ENCODE measurements around the gene BRD3. TPM values are rescaled to one million over a fixed set of nuclear protein-coding genes. Genes with fewer than 3 reads are reported as not detected.

Gene BRD3
- total and polyA plus RNA-seq, 9 donors: 16.8 to 77.9 (median 62.6) TPM

DNA sequence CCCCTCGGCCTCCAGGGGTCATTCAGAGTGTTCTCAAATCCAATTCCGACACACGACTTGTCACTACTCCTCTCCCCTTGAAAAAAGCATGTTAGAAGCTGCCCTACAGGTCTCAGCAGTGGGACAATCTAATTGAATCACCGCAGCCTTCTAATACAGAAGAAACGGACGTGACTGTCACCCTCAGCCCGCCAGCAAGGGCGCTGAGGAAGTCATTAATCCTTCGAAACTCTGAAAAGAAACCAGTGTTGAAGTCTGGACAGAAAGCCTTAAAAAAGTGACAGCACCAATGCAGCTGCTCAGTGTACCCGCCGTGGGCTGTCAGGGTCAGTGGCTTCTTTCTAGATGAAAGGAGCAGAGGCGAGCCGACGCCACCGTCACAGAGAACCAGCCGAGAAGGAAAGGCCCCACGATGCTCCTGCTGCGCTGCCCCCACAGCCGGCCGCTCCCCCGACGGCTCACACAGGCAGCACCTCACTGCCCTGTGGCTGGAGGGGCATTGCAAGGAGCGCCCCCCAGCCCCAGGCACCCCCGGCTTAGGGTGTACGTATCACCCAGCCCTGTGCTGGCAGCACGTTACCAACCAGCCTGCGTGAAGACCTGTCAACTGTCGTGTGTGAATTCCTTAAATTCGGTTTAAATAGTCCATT, 36.9 kb downstream of the BRD3 start:
- DNase-seq: no peak
- WGBS (ENCODE audit: insufficient coverage): 78% methylated on average over 19 of the region's 29 CpGs
- Histone ChIP-seq H3K36me3 (ENCODE audit: control insufficient read depth, insufficient read depth, low read length) (peaks cover 84% of the 10 kb centered on the region), H3K4me3 (ENCODE audit: low read length) (no peak overlapping the region), H3K9me3 (replicated peaks; ENCODE audit: control insufficient read depth, low read depth, low read length) (no peaks in the 10 kb centered on the region), H3K27ac (ENCODE audit: low read length) (no peak overlapping the region), H3K27me3 (ENCODE audit: control insufficient read depth, insufficient read depth, low read length) (no peaks in the 10 kb centered on the region), H3K4me1 (ENCODE audit: control insufficient read depth, insufficient read depth, low read length) (peaks cover 6% of the 10 kb centered on the region)

DNA sequence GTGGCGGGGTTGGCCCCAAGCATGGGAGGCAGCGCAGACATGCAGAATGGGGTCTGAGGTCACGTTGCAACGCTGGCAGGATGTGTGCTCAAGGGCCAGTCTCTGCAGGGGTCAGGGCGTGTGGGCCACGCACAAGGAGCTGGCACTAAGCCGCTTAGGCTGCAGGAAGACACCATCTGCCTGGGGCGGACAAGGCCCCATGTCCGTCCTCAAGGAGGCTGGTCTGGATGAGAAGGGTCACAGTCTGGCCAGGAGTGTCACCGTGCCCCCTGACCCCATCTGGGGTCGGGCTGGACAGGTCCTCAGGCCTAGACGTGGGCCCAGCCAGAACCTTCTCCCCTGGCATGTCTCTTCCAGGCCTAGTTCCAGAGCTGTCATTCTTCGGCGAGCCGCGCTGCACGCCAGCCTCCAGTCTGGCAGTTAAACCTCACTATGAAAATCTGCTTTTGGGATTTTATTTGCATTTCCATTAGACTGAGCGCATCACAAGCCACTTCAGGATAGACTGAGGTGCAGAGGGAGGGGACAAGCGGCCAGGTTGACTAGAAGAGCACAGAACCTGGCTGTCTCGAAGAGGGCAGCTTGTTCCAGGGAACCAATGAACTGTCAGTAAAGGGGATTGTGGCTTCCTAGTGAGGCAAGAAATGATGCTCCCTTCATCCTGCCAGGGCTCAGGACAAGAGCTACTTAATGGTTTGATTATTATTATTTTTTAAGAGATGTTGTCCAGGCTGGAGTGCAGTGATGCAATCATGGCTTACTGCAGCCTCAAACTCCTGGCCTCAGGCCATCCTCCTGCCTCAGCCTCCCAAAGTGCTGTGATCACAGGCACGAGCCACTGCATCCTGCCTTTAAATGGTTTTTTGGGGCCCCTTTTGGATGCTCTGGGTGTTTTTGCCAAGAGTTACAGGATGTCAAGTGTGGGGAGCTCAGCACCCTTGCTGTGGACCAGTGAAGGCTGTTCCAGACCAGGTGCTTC, 38.3 kb downstream of the BRD3 start:
- Histone ChIP-seq H3K27me3 (ENCODE audit: control insufficient read depth, insufficient read depth, low read length) (no peaks in the 10 kb centered on the region), H3K4me1 (ENCODE audit: control insufficient read depth, insufficient read depth, low read length) (peaks cover 10% of the 10 kb centered on the region), H3K4me3 (ENCODE audit: low read length) (no peak overlapping the region), H3K9me3 (replicated peaks; ENCODE audit: control insufficient read depth, low read depth, low read length) (no peaks in the 10 kb centered on the region), H3K36me3 (ENCODE audit: control insufficient read depth, insufficient read depth, low read length) (peaks cover 70% of the 10 kb centered on the region), H3K27ac (ENCODE audit: low read length) (no peak overlapping the region)
- DNase-seq: no peak
- WGBS (ENCODE audit: insufficient coverage): 86% methylated on average over 18 of the region's 21 CpGs

DNA sequence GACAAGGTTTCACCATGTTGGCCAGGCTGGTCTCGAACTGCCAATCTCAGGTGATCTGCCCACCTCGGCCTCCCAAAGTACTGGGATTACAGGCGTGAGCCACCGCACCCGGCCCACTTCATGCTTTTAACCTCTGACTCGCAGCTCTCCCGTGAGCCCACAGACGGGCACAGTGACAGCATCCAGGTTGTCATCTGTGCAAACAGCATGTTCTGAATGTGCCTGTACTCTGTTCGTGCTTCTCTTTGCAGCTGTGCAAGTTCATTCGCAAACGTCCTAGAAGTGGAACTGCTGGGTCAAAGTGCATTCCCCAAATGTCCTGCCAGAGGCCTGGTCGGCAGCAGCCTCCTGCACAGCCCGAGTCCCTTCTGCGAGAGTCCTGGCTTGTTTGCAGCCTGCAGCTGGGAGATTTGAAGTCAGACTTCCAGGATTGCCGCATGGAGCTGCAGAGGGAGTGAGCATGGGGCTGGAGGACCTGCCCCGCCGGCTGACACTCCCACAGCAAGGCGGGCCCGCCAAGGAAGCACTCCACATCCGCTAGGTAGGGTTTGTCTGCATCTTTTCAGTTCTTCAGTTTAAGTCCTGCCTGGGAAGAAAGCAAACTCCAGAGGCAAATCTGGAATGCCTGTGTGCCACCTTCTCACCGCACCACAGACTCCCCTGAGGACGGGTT, 39.1 kb downstream of the BRD3 start:
- no peak for DNase-seq
- H3K27ac ChIP-seq (ENCODE audit: low read length): no peak overlapping the region
- H3K27me3 ChIP-seq (ENCODE audit: control insufficient read depth, insufficient read depth, low read length): no peaks in the 10 kb centered on the region
- H3K9me3 ChIP-seq (replicated peaks; ENCODE audit: control insufficient read depth, low read depth, low read length): no peaks in the 10 kb centered on the region
- WGBS (ENCODE audit: insufficient coverage): 75% methylated on average over 16 of the region's 22 CpGs
- peaks cover 62% of the 10 kb centered on the region for H3K36me3 ChIP-seq (ENCODE audit: control insufficient read depth, insufficient read depth, low read length)
- no peak overlapping the region for H3K4me3 ChIP-seq (ENCODE audit: low read length)
- H3K4me1 ChIP-seq (ENCODE audit: control insufficient read depth, insufficient read depth, low read length): peaks cover 10% of the 10 kb centered on the region

DNA sequence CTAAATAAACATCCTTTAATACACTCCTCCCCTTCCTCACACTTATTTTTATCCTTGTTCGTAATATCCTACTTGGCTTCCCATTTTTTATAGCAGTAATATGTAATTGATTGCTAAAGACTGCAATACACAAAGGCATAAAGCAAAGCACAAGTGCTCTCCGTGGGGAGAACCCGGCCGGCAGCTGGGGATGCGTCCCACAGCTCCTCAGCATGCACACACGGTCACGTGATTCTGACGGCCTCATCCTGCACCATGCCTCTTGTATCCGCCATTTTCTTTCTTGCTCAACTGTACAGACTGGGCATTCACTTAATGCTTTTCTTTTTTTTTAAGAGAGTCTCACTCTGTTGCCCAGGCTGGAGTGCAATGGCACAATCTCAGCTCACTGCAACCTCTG, 39.8 kb downstream of the BRD3 start:
- no peaks in the 10 kb centered on the region for H3K9me3 ChIP-seq (replicated peaks; ENCODE audit: control insufficient read depth, low read depth, low read length)
- peaks cover 10% of the 10 kb centered on the region for H3K4me1 ChIP-seq (ENCODE audit: control insufficient read depth, insufficient read depth, low read length)
- peaks cover 56% of the 10 kb centered on the region for H3K36me3 ChIP-seq (ENCODE audit: control insufficient read depth, insufficient read depth, low read length)
- no peak for DNase-seq
- 88% methylated on average over 7 of the region's 9 CpGs for WGBS (ENCODE audit: insufficient coverage)
- no peaks in the 10 kb centered on the region for H3K27me3 ChIP-seq (ENCODE audit: control insufficient read depth, insufficient read depth, low read length)
- no peak overlapping the region for H3K27ac ChIP-seq (ENCODE audit: low read length)
- no peak overlapping the region for H3K4me3 ChIP-seq (ENCODE audit: low read length)

DNA sequence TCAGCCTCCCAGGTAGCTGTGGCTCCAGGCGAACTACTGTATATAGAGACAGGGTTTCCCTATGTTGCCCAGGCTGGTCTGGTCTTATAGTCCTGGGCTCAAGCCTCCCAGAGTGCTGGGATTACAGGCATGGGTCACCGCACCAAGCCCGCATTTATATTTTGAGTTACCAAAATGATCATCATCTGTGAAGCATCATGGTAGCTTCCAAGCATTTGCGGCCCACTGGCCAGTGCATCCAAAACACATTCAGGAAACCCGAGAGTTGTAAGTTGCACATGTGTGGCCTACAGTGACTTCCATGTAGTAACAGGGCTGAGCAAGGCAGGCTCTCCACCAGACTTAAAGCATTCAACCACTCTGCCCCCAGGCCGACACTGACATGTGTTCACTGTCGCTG, 40.3 kb downstream of the BRD3 start:
- Histone ChIP-seq H3K4me3 (ENCODE audit: low read length) (no peak overlapping the region), H3K27me3 (ENCODE audit: control insufficient read depth, insufficient read depth, low read length) (no peaks in the 10 kb centered on the region), H3K36me3 (ENCODE audit: control insufficient read depth, insufficient read depth, low read length) (peaks cover 52% of the 10 kb centered on the region), H3K27ac (ENCODE audit: low read length) (no peak overlapping the region), H3K9me3 (replicated peaks; ENCODE audit: control insufficient read depth, low read depth, low read length) (no peaks in the 10 kb centered on the region), H3K4me1 (ENCODE audit: control insufficient read depth, insufficient read depth, low read length) (peaks cover 10% of the 10 kb centered on the region)
- DNase-seq: no peak
- 91% methylated on average over 6 of the region's 7 CpGs for WGBS (ENCODE audit: insufficient coverage)

DNA sequence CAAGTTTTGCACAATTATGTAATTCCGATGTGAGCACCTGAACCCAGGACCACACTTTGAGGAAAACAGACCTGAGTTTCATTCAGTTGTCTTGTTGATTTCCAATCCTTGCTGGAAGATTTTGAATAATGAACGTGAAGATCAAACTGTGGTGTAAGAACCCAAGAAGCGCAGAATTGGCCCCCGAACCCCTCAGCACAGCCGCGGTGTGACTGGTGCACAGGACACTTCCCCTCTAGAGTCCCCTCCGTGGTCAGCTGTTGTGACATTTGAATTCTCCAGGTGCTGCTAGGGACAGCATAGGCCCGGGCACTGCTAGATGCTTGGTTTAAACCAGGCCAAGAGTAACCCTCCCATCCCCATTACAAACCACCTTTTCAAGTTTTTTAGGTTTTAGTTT, 40.8 kb downstream of the BRD3 start:
- Histone ChIP-seq H3K4me1 (ENCODE audit: control insufficient read depth, insufficient read depth, low read length) (peaks cover 10% of the 10 kb centered on the region), H3K36me3 (ENCODE audit: control insufficient read depth, insufficient read depth, low read length) (peaks cover 48% of the 10 kb centered on the region), H3K27me3 (ENCODE audit: control insufficient read depth, insufficient read depth, low read length) (no peaks in the 10 kb centered on the region), H3K4me3 (ENCODE audit: low read length) (no peak overlapping the region), H3K27ac (ENCODE audit: low read length) (no peak overlapping the region), H3K9me3 (replicated peaks; ENCODE audit: control insufficient read depth, low read depth, low read length) (no peaks in the 10 kb centered on the region)
- no peak for DNase-seq
- 96% methylated on average over 3 of the region's 8 CpGs for WGBS (ENCODE audit: insufficient coverage)

DNA sequence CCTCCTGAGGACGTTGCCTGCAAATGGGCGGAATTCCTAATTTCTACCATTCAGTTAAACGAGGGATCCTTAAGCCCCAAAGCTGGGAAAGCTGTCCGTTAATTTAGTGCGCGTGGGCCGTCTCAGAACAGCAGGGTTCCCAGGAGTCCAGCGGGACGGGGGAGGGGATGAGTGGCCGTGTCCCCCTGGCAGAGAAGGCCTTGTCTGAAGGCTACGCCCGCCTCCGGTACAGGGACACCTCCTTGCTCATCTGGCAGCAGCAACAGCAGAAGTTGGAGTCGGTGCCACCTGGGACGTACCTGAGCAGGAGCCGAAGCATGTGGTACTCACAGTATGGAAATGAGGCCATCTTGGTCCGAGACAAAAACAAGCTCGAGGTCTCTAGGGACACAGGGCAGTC, 41.2 kb downstream of the BRD3 start:
- peaks cover 10% of the 10 kb centered on the region for H3K4me1 ChIP-seq (ENCODE audit: control insufficient read depth, insufficient read depth, low read length)
- peaks cover 44% of the 10 kb centered on the region for H3K36me3 ChIP-seq (ENCODE audit: control insufficient read depth, insufficient read depth, low read length)
- no peak overlapping the region for H3K27ac ChIP-seq (ENCODE audit: low read length)
- H3K4me3 ChIP-seq (ENCODE audit: low read length): no peak overlapping the region
- 72% methylated on average over 17 of the region's 18 CpGs for WGBS (ENCODE audit: insufficient coverage)
- H3K9me3 ChIP-seq (replicated peaks; ENCODE audit: control insufficient read depth, low read depth, low read length): no peaks in the 10 kb centered on the region
- no peaks in the 10 kb centered on the region for H3K27me3 ChIP-seq (ENCODE audit: control insufficient read depth, insufficient read depth, low read length)
- no peak for DNase-seq

DNA sequence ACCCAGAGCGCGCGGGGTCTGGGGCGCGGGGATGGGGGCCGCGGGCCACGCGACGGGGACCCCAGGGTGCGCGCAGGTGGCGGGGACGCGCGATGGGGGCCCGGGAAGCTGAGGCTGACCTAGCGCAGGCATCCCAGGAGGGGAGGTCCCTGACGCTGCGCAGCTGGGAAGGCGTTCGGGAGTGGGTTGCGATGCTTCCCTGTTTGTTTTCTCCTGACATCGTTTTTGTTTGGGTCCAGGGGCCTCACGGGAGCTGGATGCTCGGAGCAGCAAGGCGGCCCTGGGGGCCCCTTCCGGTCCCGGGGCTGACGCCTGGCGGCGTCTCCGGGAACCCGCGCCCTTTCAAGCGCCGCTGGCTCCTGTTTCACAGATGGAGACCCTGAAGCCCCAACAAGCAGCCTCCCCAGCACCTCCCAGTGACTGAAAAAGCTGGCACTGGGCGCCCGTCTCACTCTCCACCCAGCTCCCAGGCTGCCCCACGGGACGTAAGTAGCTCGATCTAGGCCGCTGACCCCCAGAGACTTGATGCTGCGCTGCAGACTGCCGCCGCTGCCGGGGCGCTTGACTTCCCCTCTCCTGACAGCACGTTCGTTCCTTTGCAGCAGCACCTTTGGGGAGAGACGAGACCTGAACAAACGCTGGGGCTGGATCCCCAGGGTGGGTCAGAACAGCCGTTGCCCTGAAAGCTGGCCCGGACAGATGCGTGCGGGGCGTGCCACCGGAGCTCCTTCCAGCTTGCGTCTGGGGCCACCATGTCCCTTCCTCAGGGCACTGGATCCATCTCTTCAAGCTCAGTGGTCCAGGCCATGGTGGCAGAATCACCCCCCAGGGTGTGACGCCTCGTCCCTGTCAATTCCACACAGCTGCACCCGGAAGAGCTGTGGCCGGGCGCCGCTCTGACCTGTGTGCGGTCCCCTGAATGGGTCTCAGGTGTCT, 42.0 kb downstream of the BRD3 start:
- 10% methylated on average over 64 of the region's 66 CpGs for WGBS (ENCODE audit: insufficient coverage)
- Histone ChIP-seq H3K27me3 (ENCODE audit: control insufficient read depth, insufficient read depth, low read length) (no peaks in the 10 kb centered on the region), H3K4me1 (ENCODE audit: control insufficient read depth, insufficient read depth, low read length) (peaks cover 10% of the 10 kb centered on the region), H3K36me3 (ENCODE audit: control insufficient read depth, insufficient read depth, low read length) (peaks cover 39% of the 10 kb centered on the region), H3K4me3 (ENCODE audit: low read length) (peak overlapping the region; percentile 64), H3K9me3 (replicated peaks; ENCODE audit: control insufficient read depth, low read depth, low read length) (no peaks in the 10 kb centered on the region), H3K27ac (ENCODE audit: low read length) (no peak overlapping the region)
- peak; percentile 66 for DNase-seq

DNA sequence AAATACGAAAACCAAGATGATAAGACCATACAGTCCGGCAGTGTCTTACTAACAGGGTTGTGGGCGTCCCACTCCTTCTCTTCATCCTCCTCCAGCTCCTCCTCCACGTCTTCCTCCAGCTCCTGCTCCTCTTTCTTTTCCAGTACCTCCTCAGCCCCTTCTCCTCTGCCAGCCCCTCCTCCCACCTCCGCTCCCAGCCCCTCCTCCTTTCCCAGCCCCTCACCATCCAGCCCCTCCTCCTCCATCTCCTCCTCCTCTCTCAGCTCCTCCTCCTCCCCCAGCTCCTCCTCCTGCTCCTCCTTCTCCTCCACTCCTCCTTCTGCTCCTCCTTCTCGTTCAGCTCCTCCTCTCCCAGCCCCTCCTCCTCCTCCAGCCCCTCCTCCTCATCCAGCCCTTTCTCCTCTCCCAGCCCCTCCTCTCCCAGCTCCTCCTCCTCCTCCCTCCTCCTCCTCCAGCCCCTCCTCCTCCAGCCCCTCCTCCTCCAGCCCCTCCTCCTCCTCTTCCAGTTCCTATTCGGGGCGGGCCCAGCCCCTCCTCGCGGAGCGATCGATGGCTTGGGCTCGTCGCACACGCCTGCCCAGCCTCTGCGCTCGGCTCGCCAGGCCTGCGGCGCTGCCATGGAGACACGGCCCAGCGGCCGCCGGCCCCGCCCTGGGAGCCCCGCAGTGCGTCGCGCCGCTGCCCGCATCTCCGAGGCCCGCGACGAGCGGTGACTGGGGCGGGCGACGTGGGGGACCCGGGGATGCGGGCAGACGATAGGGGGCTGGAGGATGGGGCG, 42.8 kb downstream of the BRD3 start, which contains the start of gene BRD3OS:
Gene BRD3OS, plus strand, starts transcription at position 654 of the 778 bp plus-strand sequence. CDS start 1,267 bp downstream, outside the sequence.
- Histone ChIP-seq H3K27ac (ENCODE audit: low read length) (peak within 1 kb of the TSS; percentile 33), H3K36me3 (ENCODE audit: control insufficient read depth, insufficient read depth, low read length) (peaks cover 30% of the 10 kb centered on the region), H3K9me3 (replicated peaks; ENCODE audit: control insufficient read depth, low read depth, low read length) (no peaks in the 10 kb centered on the region), H3K4me1 (ENCODE audit: control insufficient read depth, insufficient read depth, low read length) (peaks cover 10% of the 10 kb centered on the region), H3K4me3 (ENCODE audit: low read length) (peak within 1 kb of the TSS; percentile 64), H3K27me3 (ENCODE audit: control insufficient read depth, insufficient read depth, low read length) (no peaks in the 10 kb centered on the region)
- peak; percentile 98 for DNase-seq
- under 1% methylated on average over 42 of the region's 43 CpGs for WGBS (ENCODE audit: insufficient coverage)
